IPS DF 4.7 (cell line): ENCODE data around the gene PRDM16.

Experiments
- DNase-seq: peaks from one replicate; pipeline ENCODE4 v3.0.0-alpha.2; 2013; ENCODE audit warnings: low spot score; ENCODE audit errors: extremely low read depth

PRDM16 gene

DNA sequence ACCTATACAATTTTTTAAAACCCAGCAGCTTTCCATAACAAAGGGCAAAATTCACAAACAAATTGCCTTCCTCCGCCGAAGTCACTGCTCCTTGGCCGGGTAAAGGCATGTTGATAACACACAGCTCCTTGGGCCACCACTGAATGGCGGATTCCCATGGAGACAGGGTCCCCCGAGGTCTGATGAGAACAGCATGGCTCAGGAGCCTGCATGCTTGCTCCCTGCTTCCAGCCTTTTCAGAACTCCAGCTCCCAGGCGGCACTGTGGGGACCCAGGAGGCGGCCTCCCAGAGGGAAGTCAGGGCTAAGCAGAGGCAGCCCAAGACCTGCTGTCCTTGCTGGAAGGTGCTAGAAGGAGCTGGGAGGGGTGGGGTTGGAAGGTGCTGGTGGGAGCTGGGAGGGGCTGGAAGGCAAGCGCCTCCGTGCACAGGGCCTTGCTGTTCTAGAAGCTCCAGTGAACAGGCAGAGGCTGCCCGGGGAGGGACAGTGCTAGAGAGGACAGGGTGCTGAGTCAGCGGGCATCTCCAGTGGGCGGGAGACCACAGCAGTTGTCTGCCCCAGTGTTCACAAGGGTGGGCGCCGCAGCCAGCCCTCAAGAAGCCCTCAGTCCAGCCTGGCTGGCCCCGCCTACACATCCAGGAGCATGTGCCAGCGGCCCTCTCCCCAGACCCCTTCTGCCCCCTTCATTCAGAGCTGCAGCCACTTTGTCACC, 35.1 kb downstream of the PRDM16 start:
- no peak for DNase-seq

DNA sequence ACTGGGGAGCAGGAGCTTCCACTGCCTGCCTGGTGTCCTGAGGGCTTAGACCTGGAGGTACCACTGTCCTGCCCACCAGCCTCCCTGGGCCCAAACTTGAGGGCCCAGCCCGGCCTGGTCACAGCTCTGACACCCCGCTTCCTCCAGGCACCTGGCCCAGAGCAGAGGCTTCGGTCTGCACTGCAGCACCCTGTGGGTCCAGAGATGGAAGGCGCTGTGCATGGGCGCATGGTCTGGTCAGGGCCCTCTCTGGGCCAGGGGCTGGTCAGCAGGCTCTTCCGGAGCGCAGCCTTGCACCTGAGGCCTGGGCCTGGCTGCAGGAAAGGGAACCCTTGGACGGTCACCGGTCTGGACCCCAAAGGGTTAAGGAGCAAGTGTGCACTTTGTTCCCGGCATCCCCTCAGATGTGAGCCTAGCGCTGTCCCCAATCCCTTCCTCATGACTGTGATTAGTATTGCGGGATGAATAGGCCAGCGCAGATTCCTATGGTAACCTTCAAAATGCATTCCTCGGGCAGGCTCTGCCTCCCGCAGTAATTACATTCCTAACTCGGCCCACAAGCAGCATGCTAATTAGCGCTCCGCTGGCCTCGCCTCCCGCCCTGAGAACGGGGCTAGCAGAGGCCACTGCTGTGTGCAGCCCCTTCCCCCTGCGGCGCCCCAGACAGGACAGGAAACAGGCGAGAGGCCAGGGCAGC, 36.3 kb downstream of the PRDM16 start:
- peak; percentile 38 for DNase-seq

GRCh38 chr1:3106216-3106615, 37.2 kb downstream of the PRDM16 start:
- DNase-seq, result no peak

- no peak for DNase-seq
These were observed 38.2 kb downstream of the PRDM16 start for GRCh38 chr1:3107201-3107600.

GRCh38 chr1:3109355-3109754, 40.4 kb downstream of the PRDM16 start:
- DNase-seq, result no peak

- DNase-seq, result no peak
These were observed 42.5 kb downstream of the PRDM16 start for GRCh38 chr1:3111348-3112021.

GRCh38 chr1:3112526-3112925, 43.5 kb downstream of the PRDM16 start:
- no peak for DNase-seq

GRCh38 chr1:3113047-3113740, 44.2 kb downstream of the PRDM16 start:
- no peak for DNase-seq

DNA sequence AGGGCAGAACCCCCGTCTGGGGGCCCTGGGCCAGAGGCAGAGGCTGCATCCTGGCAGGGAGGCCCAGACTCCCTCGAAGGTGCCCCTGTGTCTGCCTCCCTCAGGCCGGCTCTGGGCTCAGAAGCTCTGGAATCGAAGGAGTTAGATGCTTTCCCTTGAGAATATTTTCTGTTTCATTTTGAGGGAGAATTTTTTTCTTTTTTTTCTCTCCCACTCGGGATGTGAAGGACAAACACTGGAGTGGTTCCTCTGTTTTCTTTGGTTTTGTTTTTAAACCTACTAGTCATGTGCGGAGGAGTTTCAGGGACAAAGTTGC, 44.7 kb downstream of the PRDM16 start:
- DNase-seq, result no peak

- DNase-seq, result no peak
These were observed 45.2 kb downstream of the PRDM16 start for GRCh38 chr1:3114131-3114744.

DNA sequence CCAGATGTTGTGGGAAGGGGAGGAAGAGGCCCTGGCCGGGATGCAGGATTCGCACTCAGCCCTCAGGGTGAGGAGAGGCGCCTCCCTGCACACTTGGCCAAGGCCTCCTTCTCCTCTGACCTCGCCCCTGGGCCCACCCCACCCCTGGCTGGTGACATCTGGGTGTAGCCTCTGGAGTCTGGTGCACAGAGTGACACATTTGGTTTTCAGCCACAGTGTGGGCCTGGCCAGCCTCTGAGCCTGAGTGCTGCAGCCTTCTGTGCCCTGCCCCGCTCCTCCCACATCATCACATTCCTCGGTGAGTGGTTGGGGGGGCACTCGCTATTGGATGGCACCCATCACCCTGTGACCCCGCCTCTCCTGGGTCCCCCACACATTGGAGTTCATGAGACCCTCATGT, 45.8 kb downstream of the PRDM16 start:
- no peak for DNase-seq

DNA sequence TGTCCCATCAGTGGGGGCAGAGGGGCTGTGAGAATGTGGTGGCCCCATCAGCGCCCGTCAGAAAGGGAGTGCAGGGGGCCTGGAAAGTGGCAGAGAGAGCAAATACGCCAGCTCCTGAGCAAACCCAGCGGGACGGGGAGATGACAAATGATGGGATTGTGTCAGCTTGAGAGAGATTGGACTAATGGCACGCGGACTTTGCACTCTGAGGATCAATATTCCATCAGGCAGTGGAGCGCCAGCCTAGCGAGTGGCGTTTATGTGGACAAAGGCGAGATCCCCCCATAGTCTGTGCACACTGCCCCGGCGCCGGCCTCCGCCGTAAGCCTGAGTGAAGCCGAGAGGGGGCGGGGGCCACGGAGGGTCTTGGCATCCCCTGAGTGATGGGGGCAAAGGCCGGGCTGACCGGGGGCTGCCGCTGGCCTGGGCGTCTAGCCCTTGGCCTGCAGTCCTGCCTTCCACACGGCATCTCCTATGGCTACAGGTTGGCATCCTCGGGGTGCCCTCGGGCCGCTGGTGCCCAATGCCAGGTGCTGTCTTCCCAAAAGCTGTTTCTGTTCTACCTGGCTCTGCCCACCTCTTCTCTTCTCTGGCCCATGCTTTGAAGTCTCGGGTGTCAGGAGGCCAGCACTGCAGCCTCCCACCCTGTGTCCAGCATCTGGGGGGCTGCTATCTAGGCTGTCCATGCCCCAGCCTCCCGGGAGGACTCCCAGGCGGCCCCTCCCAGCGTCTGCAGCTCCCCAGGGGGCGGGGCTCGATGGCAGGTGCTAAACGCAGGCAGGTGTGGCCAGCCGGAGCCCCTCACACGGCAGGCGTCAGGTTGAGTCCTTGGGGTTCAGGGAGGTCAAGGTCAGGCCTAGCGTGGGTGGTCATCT, 46.5 kb downstream of the PRDM16 start:
- no peak for DNase-seq

GRCh38 chr1:3116150-3116510, 47.1 kb downstream of the PRDM16 start:
- no peak for DNase-seq

DNA sequence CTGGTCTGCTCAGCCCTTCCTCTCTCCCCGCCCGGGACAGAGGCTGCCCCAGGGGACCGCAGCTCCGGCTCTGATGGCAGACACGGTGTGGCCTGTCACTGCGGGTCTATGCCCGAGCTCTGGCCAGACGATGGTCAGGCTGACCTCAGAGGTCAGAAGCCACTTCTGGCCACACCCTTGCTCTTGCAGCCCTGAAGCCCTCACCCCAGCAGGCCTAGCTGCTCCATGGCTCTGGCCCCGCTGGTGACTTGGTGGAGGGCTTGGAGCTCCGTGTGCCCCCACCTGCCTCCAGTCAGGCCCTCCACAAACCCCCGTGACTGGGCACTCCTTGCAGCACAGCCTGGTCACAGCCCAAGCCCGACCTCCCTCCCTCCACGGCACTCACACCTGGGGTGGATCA, 47.6 kb downstream of the PRDM16 start:
- no peak for DNase-seq

GRCh38 chr1:3117879-3118278, 48.9 kb downstream of the PRDM16 start:
- no peak for DNase-seq

DNA sequence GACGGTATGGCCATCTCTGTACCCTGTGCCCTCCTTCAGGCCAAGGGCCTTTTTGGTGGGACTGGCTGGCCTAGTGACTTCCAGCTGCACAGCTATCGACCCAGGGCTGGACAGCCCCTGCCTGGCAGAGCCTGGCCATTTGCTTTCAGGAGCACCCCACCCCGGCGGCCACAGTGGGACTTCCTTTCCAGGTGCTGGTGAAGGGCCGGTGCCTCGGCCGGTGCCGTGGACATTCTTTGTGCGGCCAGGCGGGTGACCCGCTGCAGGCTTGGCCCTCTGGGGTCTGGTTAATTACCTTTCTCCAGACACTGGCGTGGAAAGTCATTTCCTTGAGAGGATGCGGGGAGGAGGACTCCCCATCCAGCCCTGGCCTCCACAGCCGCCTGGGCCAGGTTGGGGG, 50.1 kb downstream of the PRDM16 start:
- no peak for DNase-seq

DNA sequence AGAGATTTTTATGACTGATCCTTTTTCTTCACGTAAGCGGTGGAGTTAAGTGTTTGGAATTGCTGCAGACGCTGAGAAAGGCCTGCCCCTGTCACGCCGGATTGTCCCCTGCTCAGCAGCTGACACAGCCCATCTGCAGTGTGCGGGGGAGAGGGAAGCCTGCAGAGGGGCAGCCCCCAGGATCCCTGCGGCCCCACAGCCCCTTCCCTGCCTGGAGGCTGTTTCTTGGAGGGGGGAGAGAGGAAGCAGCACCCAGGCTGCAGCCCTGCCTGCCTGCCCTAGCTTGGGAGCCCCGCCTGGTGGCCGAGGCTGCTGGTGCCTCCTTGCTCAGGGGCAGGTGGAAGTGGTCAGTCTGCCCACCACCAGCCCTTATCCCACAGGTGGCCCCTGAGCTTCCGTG, 50.7 kb downstream of the PRDM16 start:
- DNase-seq, result no peak

DNA sequence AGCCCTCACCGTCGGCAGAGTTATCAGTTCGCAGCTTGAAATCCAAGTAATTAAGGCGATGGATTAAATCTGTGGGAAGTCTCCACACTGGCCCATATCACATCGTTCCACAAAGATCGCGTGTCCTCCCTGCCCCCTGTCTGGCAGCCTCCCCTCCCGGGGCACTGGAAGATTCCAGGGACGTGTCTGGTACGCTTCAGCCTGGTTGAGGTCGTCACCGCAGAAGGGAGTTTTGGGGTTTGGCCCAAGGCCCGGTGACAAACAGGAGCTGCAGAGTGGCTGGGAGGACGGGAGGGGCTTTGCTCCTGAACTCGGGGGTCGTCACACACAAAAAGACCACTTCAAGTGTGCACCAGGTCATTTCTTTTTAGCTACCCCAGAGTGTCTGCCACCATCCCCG, 51.1 kb downstream of the PRDM16 start:
- no peak for DNase-seq

DNA sequence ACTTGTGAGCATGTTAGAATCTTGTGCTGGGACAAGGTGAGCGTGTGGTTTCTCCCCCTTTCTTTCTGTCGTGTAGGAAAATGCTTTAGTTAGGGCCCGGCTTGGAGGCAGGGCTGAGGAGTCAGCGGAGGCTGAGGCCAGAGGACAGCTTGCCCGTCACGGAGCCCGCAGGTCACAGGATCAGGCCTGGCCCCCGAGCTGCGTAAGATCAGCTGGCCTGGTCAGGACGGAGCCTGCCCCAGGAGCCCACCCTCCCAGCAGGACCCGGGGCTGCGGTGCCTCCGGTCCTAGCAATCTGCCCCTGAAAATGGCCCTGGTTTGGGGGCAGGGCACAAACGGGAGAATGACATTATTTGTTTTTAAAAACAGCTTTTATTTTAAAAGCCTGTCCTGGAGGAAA, 52.0 kb downstream of the PRDM16 start:
- no peak for DNase-seq

- DNase-seq, result no peak
These were observed 52.6 kb downstream of the PRDM16 start for GRCh38 chr1:3121401-3122210.
